B cell (primary cell): Measurements from ENCODE around the gene CDIPT. TPM values are rescaled to one million over a fixed set of nuclear protein-coding genes. Genes with fewer than 3 reads are reported as not detected.

Source experiments
- ATAC-seq: fragments of 200-7000 bp; cut with Tn5 transposase; one replicate; pipeline ENCODE4 v1.10.0; 2021; ENCODE audit warnings: low read depth, mild to moderate bottlenecking, moderate number of reproducible peaks, moderate library complexity
- CTCF ChIA-PET: fragments of 350-600 bp; sonication (Branson Sonifier 250); formaldehyde crosslinking; loops from one replicate; lab custom pipeline; 2021; ENCODE audit warnings: antibody characterized with exemption, inconsistent platforms; lab: Charles Lee
- POLR2A ChIA-PET: fragments of 350-600 bp; sonication (Branson Sonifier 250); formaldehyde crosslinking; loops from one replicate; lab custom pipeline; 2021; ENCODE audit warnings: antibody characterized with exemption; lab: Charles Lee
- DNase-seq: peaks from one replicate; pipeline ENCODE4 v3.0.0; 2013
- H2AFZ ChIP-seq: 2 replicates; pipeline ENCODE4 v1.6.1; 2012; ENCODE audit warnings: mild to moderate bottlenecking, low read depth, low read length; ENCODE audit not compliant: insufficient read depth, poor library complexity, severe bottlenecking
- H3K27ac ChIP-seq, 2 donors: 1 replicate in 1 of 2; 2 replicates in 1 of 2; pipeline ENCODE4 v1.5.1; 2012 to 2013; ENCODE audit warnings: low read length in 2 of 2, mild to moderate bottlenecking in 2 of 2, moderate library complexity in 1 of 2
- H3K27me3 ChIP-seq, 4 experiments: fragments of 200-600 bp in 1 of 4; sonication (generic) in 1 of 4; replicated peaks in 1 of 4; 1 replicate in 2 of 4; 2 replicates in 2 of 4; pipeline versions ENCODE4 v1.6.1 to v1.7.0; 2013 to 2016; ENCODE audit warnings: low read length in 3 of 4, mild to moderate bottlenecking in 2 of 4, mixed read lengths in 1 of 4, moderate library complexity in 1 of 4; ENCODE audit not compliant: insufficient read depth in 4 of 4, control insufficient read depth in 3 of 4; ENCODE audit errors: control extremely low read depth in 1 of 4
- H3K36me3 ChIP-seq, 2 experiments: replicated peaks in 1 of 2; 1 replicate in 1 of 2; 2 replicates in 1 of 2; pipeline versions ENCODE4 v1.6.1 to v1.7.1; 2013; ENCODE audit warnings: low read length in 1 of 2; ENCODE audit not compliant: insufficient read depth in 2 of 2, control insufficient read depth in 1 of 2; ENCODE audit errors: control extremely low read depth in 1 of 2, extremely low read depth in 1 of 2
- H3K4me1 ChIP-seq, 2 donors: fragments of 200-600 bp in 1 of 2; sonication (generic) in 1 of 2; 1 replicate in 1 of 2; 2 replicates in 1 of 2; pipeline versions ENCODE4 v1.5.1 to v1.6.1; 2013 to 2017; ENCODE audit warnings: low read length in 2 of 2; ENCODE audit not compliant: control insufficient read depth in 2 of 2, insufficient read depth in 2 of 2
- H3K4me2 ChIP-seq: replicated peaks from 2 replicates; pipeline ENCODE3; 2012; ENCODE audit warnings: mild to moderate bottlenecking, low read depth, low read length; ENCODE audit not compliant: poor library complexity, severe bottlenecking
- H3K4me3 ChIP-seq, 5 experiments: fragments of 200-600 bp in 1 of 5; sonication (generic) in 1 of 5; 1 replicate in 3 of 5; 2 replicates in 2 of 5; pipeline versions ENCODE4 v1.5.1 to v1.7.0; 2011 to 2016; ENCODE audit warnings: low read length in 4 of 5, mild to moderate bottlenecking in 4 of 5, low read depth in 2 of 5, control low read depth in 1 of 5, moderate library complexity in 1 of 5; ENCODE audit not compliant: insufficient read depth in 1 of 5; ENCODE audit errors: control extremely low read depth in 1 of 5, extremely low read depth in 1 of 5
- H3K79me2 ChIP-seq: fragments of 200-600 bp; sonication (generic); one replicate; pipeline ENCODE4 v1.6.0; 2016; ENCODE audit warnings: low read length; ENCODE audit not compliant: control insufficient read depth, insufficient read depth
- H3K9ac ChIP-seq: fragments of 200-600 bp; sonication (generic); 2 replicates; pipeline ENCODE4 v1.6.1; 2017; ENCODE audit warnings: mild to moderate bottlenecking, low read length, moderate library complexity
- H3K9me3 ChIP-seq, 3 donors: one replicate each; pipeline versions ENCODE4 v1.6.1 to v1.7.1; 2013; ENCODE audit warnings: low read length in 2 of 3; ENCODE audit not compliant: control insufficient read depth in 2 of 3, insufficient read depth in 1 of 3; ENCODE audit errors: control extremely low read depth in 1 of 3
- H4K20me1 ChIP-seq: 2 replicates; pipeline ENCODE4 v1.6.0; 2012; ENCODE audit warnings: mild to moderate bottlenecking, low read length; ENCODE audit not compliant: insufficient read depth, control insufficient read depth, poor library complexity, severe bottlenecking
- H3K27ac Mint-ChIP-seq: one replicate; pipeline ENCODE4 v1.8.0; 2021; ENCODE audit warnings: mixed read lengths
- H3K27me3 Mint-ChIP-seq: one replicate; pipeline ENCODE4 v1.8.0; 2021; ENCODE audit warnings: mixed read lengths
- H3K4me1 Mint-ChIP-seq: one replicate; pipeline ENCODE4 v1.8.0; 2021; ENCODE audit warnings: mixed read lengths
- H3K4me3 Mint-ChIP-seq: one replicate; pipeline ENCODE4 v1.8.0; 2021; ENCODE audit warnings: mixed read lengths
- H3K9me3 Mint-ChIP-seq: one replicate; pipeline ENCODE4 v1.8.0; 2022; ENCODE audit warnings: mixed read lengths; ENCODE audit not compliant: insufficient read depth
- CTCF ChIP-seq: fragments of 200-600 bp; IDR thresholded peaks from one replicate; pipeline ENCODE4 v1.8.0; 2022; ENCODE audit warnings: antibody characterized with exemption, mild to moderate bottlenecking
- EZH2 ChIP-seq: IDR thresholded peaks from 2 replicates; pipeline ENCODE4 v1.6.1; 2012; ENCODE audit warnings: borderline replicate concordance, low read depth, mild to moderate bottlenecking, moderate library complexity, low read length; ENCODE audit not compliant: insufficient read depth, poor library complexity, severe bottlenecking
- WGBS: methylation state at CpG from one replicate; pipeline ENCODE4 v1.1.5; 2013; ENCODE audit warnings: missing lambda C conversion rate; ENCODE audit not compliant: insufficient coverage; 5-methylcytosine and 5-hydroxymethylcytosine counted together
- intact Hi-C: fragments of 100-400 bp; cut with micrococcal nuclease; formaldehyde crosslinking; loops from one replicate; pipeline ENCODE4 v1.10.0; 2022
- polyA plus RNA-seq: library from polyadenylated mRNA; depleted of rRNA; stranded (reverse); fragments of >200 nt; gene quantifications from 2 replicates; pipeline ENCODE4 v1.2.3, GENCODE V29; 2012
- total RNA-seq, 2 donors: library from RNA; stranded (reverse); fragments of 120-200 nt in 1 of 2; gene quantifications; 1 replicate in 1 of 2; 2 replicates in 1 of 2; pipeline versions ENCODE4 v1.2.3 to v1.2.4, GENCODE V29; 2013 to 2022

Gene CDIPT
- total and polyA plus RNA-seq, 2 donors (not counting 1 experiment from before 2014, with no cell fraction given): 51.2 to 63.3 TPM

- H3K9me3 Mint-ChIP-seq: no peaks in the 10 kb centered on the region
- intact Hi-C loops: no loop called here
- H3K27ac Mint-ChIP-seq: no peak overlapping the region
- ChIA-PET CTCF (no interaction called here), POLR2A (no interaction called here)
- H3K9ac ChIP-seq: no peak overlapping the region
- TF ChIP-seq EZH2: no peak
- TF ChIP-seq CTCF: no peak
- H2AFZ ChIP-seq: no peak overlapping the region
- H3K4me1 ChIP-seq: no peaks in the 10 kb centered on the region
- H3K27me3 Mint-ChIP-seq: peaks cover 28% of the 10 kb centered on the region
- H3K4me3 ChIP-seq: no peak overlapping the region
- no peaks in the 10 kb centered on the region for H3K36me3 ChIP-seq
- no peaks in the 10 kb centered on the region for H3K4me1 Mint-ChIP-seq
- DNase-seq: no peak
- peaks cover 0 to 13% (median 1%) of the 10 kb centered on the region in 4 experiments for H3K27me3 ChIP-seq
- H3K4me2 ChIP-seq: no peak overlapping the region
- no peaks in the 10 kb centered on the region for H4K20me1 ChIP-seq
- no peak overlapping the region for H3K27ac ChIP-seq
- 77% methylated on average over 2 of the region's 6 CpGs for WGBS
- H3K79me2 ChIP-seq: no peaks in the 10 kb centered on the region
- no peak overlapping the region for H3K4me3 Mint-ChIP-seq
- no peaks in the 10 kb centered on the region for H3K9me3 ChIP-seq
- no peak for ATAC-seq
Measured at GRCh38 chr16:29883987-29884386, 21.0 kb upstream of the CDIPT start.

DNA sequence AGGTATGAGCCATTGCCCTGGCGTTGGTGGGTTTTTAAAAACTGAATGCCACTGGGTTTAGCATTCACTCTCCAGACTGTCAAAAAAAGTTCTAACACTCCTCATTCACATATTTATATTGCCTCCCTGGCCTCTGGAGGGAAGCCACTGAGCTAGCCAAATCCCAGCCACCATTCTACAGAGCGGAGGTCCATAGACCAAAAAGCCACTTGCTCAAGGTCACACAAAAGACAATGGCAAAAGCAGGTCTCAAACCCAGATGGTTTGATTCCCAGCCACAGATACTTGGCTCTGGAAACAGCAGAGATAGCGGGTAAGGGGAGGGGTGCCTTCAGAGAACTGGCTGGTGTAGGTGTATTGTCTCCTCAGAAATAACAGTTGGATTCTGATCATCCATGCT lies 18.0 kb upstream of the CDIPT start:
- Mint-ChIP-seq H3K4me1 (peaks cover 12% of the 10 kb centered on the region), H3K9me3 (no peaks in the 10 kb centered on the region), H3K4me3 (no peak overlapping the region), H3K27ac (no peak overlapping the region), H3K27me3 (peaks cover 43% of the 10 kb centered on the region)
- H3K27ac ChIP-seq: no peak overlapping the region
- 97% methylated on average over 3 of the region's 3 CpGs for WGBS
- TF ChIP-seq EZH2 (no peak), CTCF (no peak)
- H3K9ac ChIP-seq: no peak overlapping the region
- no peaks in the 10 kb centered on the region for H3K79me2 ChIP-seq
- intact Hi-C loops: no loop called here
- peaks cover 17% of the 10 kb centered on the region in 2 donors for H3K4me1 ChIP-seq
- ChIA-PET POLR2A (interaction anchor here (0.6 kb wide), 2 partner anchors 17 to 28 kb away, joined by 5 read pairs; no protein-coding TSS in a partner anchor), CTCF (no interaction called here)
- H3K4me2 ChIP-seq: no peak overlapping the region
- H3K9me3 ChIP-seq: peaks cover 0 to 14% (median 3%) of the 10 kb centered on the region in 3 donors
- H4K20me1 ChIP-seq: no peaks in the 10 kb centered on the region
- H3K4me3 ChIP-seq: no peak overlapping the region
- no peaks in the 10 kb centered on the region for H3K36me3 ChIP-seq
- peaks cover 0 to 34% (median 10%) of the 10 kb centered on the region in 4 experiments for H3K27me3 ChIP-seq
- no peak overlapping the region for H2AFZ ChIP-seq
- no peak for DNase-seq
- no peak for ATAC-seq
